ENCODE measurements around the gene DGKB.

- no peak for TF ChIP-seq CTCF (IDR thresholded peaks at IDR 0.05)
- TF ChIP-seq POLR2A (IDR thresholded peaks at IDR 0.05), result no peak
- TF ChIP-seq EP300 (IDR thresholded peaks at IDR 0.05), result no peak
Observed at GRCh38 chr7:14698239-14698638, 204.3 kb downstream of the DGKB start.
